K562 (cell line): Measurements from ENCODE around the gene KDM2B. TPM values are rescaled to one million over a fixed set of nuclear protein-coding genes. Genes with fewer than 3 reads are reported as not detected.

Experiments
- ARID1B ChIP-seq: fragments of 450-650 bp; IDR thresholded peaks from 2 replicates; pipeline ENCODE4 v1.6.1; 2016; ENCODE audit warnings: antibody characterized with exemption, mild to moderate bottlenecking, inconsistent platforms
- RBFOX2 ChIP-seq: fragments of 200-400 bp; formaldehyde crosslinking; IDR thresholded peaks from 2 replicates; pipeline ENCODE4 v1.6.1; 2017; ENCODE audit warnings: low read depth, mild to moderate bottlenecking, low read length, moderate library complexity
- ZBTB1 ChIP-seq: sonication (generic); formaldehyde crosslinking; IDR thresholded peaks from 2 replicates; pipeline ENCODE4 v1.8.1; 2023; ENCODE audit warnings: missing genetic modification reagents, low read depth, mild to moderate bottlenecking, borderline replicate concordance
- ZNF232 ChIP-seq: sonication (generic); formaldehyde crosslinking; IDR thresholded peaks from 2 replicates; pipeline ENCODE4 v1.8.0; 2022; ENCODE audit warnings: mild to moderate bottlenecking, missing genetic modification reagents
- polyA plus RNA-seq, 8 experiments: library from polyadenylated mRNA; depleted of rRNA in 4 of 8; stranded (reverse) in 5 of 8; unstranded in 3 of 8; fragments of >200 nt; fragmentation: Nextera tagmentation in 2 of 8; fragmentation: Illumina TruSeq in 1 of 8; extraction: Ambion mirVana in 2 of 8; extraction: Trizol in 1 of 8; gene quantifications; 2 replicates each; pipeline versions ENCODE4 v1.2.1 to v1.2.3, GENCODE V29; 2011 to 2014; ENCODE audit warnings: inconsistent platforms in 1 of 8, missing spikeins in 1 of 8
- total RNA-seq, 7 experiments: library from RNA; depleted of rRNA in 6 of 7; stranded (reverse); fragments of >200 nt in 6 of 7; fragmentation: Illumina TruSeq in 2 of 7; extraction: Trizol in 2 of 7; gene quantifications; 2 replicates each; pipeline versions ENCODE4 v1.2.1 to v1.2.3, GENCODE V29; 2011 to 2021; ENCODE audit warnings: low replicate concordance in 1 of 7
- TF ChIP-seq, protein P1 (sequence below), 2 experiments: fragments of 450-650 bp; formaldehyde crosslinking in 1 of 2; IDR thresholded peaks; 2 replicates each; pipeline versions ENCODE4 v1.4.0 to v1.6.1; 2014 to 2020; ENCODE audit warnings: mild to moderate bottlenecking in 2 of 2, borderline replicate concordance in 1 of 2, low read depth in 1 of 2
- TF ChIP-seq, protein P2 (sequence below): fragments of 450-650 bp; formaldehyde crosslinking; IDR thresholded peaks from 2 replicates; pipeline ENCODE4 v1.4.0; 2020; ENCODE audit warnings: mild to moderate bottlenecking

KDM2B gene
- total and polyA plus RNA-seq, 9 of the 15 experiments (the other 6 are each of a cell fraction or from before 2014, with no cell fraction given), result 7.4 to 50.5 (median 22.5) TPM

DNA sequence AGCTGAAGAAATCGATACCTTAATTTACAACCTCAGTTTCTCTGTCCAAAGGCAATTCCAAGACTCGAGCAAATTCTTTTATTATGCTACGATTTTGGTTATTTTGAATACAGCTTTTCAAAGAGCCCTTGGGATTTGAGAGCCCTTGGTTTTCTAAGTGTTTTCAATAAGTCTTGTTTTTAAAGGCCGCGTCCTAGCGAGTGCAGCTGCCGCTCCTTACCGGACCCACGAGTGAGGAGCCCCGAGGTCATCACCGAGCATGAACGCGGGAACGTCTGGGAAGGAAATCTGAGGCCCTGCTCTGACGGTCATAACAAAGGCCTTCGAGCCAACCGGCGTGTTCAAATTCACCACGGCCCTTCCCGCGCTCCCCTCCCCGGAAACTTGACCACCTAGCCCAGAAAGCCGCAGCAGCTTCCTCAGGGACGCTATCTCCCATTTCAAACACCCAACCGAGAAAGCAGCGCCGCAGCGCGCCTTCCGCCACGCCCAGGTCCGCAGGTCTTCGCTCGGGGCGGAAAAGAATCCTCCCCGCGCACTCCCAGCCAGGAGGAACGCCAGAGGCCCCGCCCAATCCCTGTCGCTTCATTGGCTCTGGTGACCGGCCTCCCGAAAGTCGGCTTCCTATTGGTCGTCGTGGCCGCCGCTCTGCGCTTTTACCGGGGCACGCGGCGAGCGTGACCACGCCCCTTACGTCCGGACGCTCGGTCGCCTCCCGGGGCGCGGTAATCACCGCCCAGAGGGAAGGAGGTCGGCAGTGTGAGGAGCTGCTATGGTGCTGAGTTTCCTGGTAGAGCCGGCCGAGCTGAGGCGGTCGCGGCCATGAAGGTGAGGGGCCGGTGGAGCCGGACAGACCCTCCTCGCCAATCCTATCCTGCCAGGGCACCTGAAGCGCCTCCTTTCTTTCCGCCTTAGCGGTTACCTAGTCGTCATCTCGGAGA lies 181.2 kb downstream of the KDM2B start, which contains the start of gene RNF34 (continued):
- peak; percentile 100 for TF ChIP-seq RBFOX2
- 0 out of 2 replicates have a peak, but pooled peaks have one; percentile 17 for TF ChIP-seq ARID1B
- peak; percentile 98 for TF ChIP-seq ZBTB1 (CRISPR knock-in tag)
- TF ChIP-seq, protein P1, sequence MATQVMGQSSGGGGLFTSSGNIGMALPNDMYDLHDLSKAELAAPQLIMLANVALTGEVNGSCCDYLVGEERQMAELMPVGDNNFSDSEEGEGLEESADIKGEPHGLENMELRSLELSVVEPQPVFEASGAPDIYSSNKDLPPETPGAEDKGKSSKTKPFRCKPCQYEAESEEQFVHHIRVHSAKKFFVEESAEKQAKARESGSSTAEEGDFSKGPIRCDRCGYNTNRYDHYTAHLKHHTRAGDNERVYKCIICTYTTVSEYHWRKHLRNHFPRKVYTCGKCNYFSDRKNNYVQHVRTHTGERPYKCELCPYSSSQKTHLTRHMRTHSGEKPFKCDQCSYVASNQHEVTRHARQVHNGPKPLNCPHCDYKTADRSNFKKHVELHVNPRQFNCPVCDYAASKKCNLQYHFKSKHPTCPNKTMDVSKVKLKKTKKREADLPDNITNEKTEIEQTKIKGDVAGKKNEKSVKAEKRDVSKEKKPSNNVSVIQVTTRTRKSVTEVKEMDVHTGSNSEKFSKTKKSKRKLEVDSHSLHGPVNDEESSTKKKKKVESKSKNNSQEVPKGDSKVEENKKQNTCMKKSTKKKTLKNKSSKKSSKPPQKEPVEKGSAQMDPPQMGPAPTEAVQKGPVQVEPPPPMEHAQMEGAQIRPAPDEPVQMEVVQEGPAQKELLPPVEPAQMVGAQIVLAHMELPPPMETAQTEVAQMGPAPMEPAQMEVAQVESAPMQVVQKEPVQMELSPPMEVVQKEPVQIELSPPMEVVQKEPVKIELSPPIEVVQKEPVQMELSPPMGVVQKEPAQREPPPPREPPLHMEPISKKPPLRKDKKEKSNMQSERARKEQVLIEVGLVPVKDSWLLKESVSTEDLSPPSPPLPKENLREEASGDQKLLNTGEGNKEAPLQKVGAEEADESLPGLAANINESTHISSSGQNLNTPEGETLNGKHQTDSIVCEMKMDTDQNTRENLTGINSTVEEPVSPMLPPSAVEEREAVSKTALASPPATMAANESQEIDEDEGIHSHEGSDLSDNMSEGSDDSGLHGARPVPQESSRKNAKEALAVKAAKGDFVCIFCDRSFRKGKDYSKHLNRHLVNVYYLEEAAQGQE (IDR thresholded peaks at IDR 0.05; ENCODE audit: borderline replicate concordance), result no peak
- TF ChIP-seq, protein P1 (CRISPR knock-in tag; IDR thresholded peaks at IDR 0.05; ENCODE audit: low read depth), result 0 out of 2 replicates have a peak, but pooled peaks have one; percentile 41
- TF ChIP-seq ZNF232 (CRISPR knock-in tag), result peak; percentile 54; the same call in 1 of the 2 replicates
- TF ChIP-seq, protein P2, sequence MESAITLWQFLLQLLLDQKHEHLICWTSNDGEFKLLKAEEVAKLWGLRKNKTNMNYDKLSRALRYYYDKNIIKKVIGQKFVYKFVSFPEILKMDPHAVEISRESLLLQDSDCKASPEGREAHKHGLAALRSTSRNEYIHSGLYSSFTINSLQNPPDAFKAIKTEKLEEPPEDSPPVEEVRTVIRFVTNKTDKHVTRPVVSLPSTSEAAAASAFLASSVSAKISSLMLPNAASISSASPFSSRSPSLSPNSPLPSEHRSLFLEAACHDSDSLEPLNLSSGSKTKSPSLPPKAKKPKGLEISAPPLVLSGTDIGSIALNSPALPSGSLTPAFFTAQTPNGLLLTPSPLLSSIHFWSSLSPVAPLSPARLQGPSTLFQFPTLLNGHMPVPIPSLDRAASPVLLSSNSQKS (CRISPR knock-in tag), result no peak
